ENCODE data around the gene CD36. TPM values are rescaled to one million over a fixed set of nuclear protein-coding genes. Genes with fewer than 3 reads are reported as not detected.

Gene CD36
- 6.5 and 9.4 TPM in 2 replicates for total RNA-seq

GRCh38 chr7:80637911-80638765 lies at the start of gene CD36:
CD36 (plus strand) TSS chr7:80638642; CDS start chr7:80646741, 8,099 bp downstream.

Other genes with a start within 250 kb of the CD36 start
- gene GNAT3, start 126.6 kb upstream of the CD36 start, total RNA-seq: not detected in 2 replicates

Data from mammary microvascular endothelial cell (primary cell).